Retina (tissue), 1 donor: Measurements from ENCODE around the gene SERPINH1.

ENCODE experiments used
- DNase-seq: peaks from one replicate; pipeline ENCODE4 v3.0.0-alpha.2; 2016

The SERPINH1 gene

GRCh38 chr11:75533896-75534258 lies 28.2 kb upstream of the SERPINH1 start:
- DNase-seq = no peak

GRCh38 chr11:75534259-75535069 lies 27.6 kb upstream of the SERPINH1 start:
- DNase-seq = no peak

- no peak for DNase-seq
Measured at GRCh38 chr11:75535071-75535470, 27.0 kb upstream of the SERPINH1 start.

- DNase-seq = no peak
Measured at GRCh38 chr11:75536786-75537641, 25.0 kb upstream of the SERPINH1 start.

- no peak for DNase-seq
Measured at GRCh38 chr11:75537740-75538139, 24.3 kb upstream of the SERPINH1 start.

- DNase-seq = no peak
Measured at GRCh38 chr11:75538150-75538942, 23.7 kb upstream of the SERPINH1 start.

GRCh38 chr11:75539459-75540334 lies 22.4 kb upstream of the SERPINH1 start:
- DNase-seq = no peak

GRCh38 chr11:75541193-75542087 lies 20.6 kb upstream of the SERPINH1 start:
- DNase-seq = no peak

- DNase-seq = no peak
Measured at GRCh38 chr11:75542088-75542438, 20.0 kb upstream of the SERPINH1 start.

GRCh38 chr11:75543806-75544205 lies 18.2 kb upstream of the SERPINH1 start:
- DNase-seq = no peak

- DNase-seq = no peak
Measured at GRCh38 chr11:75547177-75547576, 14.9 kb upstream of the SERPINH1 start.

GRCh38 chr11:75547617-75548058 lies 14.4 kb upstream of the SERPINH1 start:
- peak; percentile 69 for DNase-seq

- DNase-seq = no peak
Measured at GRCh38 chr11:75548595-75549272, 13.3 kb upstream of the SERPINH1 start.

GRCh38 chr11:75549370-75549958 lies 12.6 kb upstream of the SERPINH1 start:
- DNase-seq = no peak

- DNase-seq = no peak
Measured at GRCh38 chr11:75553182-75553581, 8.9 kb upstream of the SERPINH1 start.

- DNase-seq = no peak
Measured at GRCh38 chr11:75553889-75554257, 8.2 kb upstream of the SERPINH1 start.

GRCh38 chr11:75554258-75555022 lies 7.6 kb upstream of the SERPINH1 start:
- peak; percentile 61 for DNase-seq

GRCh38 chr11:75555079-75555811 lies 6.8 kb upstream of the SERPINH1 start:
- no peak for DNase-seq

GRCh38 chr11:75556275-75556674 lies 5.8 kb upstream of the SERPINH1 start:
- DNase-seq = no peak
